Measurements from ENCODE around the gene TXLNB. TPM values are rescaled to one million over a fixed set of nuclear protein-coding genes. Genes with fewer than 3 reads are reported as not detected.

The TXLNB gene
- total RNA-seq, 1 donor from 2014 or later = 0.49 TPM

GRCh38 chr6:139275279-139276055, 16.3 kb downstream of the TXLNB start:
- no peaks in the 10 kb centered on the region for H3K36me3 ChIP-seq
- no peaks in the 10 kb centered on the region for H3K27me3 ChIP-seq
- H3K9me3 ChIP-seq = no peaks in the 10 kb centered on the region
- H3K4me3 ChIP-seq = no peak overlapping the region
- no peak for DNase-seq (ENCODE audit: extremely low spot score in 2 of 2)
- intact Hi-C loops (cut with DNase I) = no loop called here
- no peak overlapping the region for H3K27ac ChIP-seq
- no peak for TF ChIP-seq POLR2AphosphoS5 (IDR thresholded peaks at IDR 0.05; ENCODE audit: insufficient read depth in 1 of 2, low read depth in 1 of 2)
- no peaks in the 10 kb centered on the region for H3K4me1 ChIP-seq

DNA sequence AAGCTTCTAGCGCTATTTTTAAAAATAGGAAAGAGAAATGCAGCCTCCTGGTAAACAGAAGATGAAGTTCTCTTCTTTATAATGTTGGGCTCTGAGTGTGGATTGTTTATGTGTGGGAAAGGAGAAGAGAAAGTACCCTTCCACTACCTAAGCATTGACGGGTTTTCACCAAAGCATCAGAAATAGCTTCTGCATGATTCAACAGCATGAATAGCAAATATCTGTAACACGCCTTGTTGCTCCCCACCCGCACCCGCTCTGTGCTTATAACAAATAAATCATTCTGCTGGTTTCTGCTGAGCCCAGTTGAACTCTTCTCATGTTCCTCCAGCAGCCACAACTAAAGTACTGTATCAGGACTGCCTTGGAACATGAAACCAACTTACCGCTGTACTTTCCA, 20.7 kb downstream of the TXLNB start:
- TF ChIP-seq, protein P1, sequence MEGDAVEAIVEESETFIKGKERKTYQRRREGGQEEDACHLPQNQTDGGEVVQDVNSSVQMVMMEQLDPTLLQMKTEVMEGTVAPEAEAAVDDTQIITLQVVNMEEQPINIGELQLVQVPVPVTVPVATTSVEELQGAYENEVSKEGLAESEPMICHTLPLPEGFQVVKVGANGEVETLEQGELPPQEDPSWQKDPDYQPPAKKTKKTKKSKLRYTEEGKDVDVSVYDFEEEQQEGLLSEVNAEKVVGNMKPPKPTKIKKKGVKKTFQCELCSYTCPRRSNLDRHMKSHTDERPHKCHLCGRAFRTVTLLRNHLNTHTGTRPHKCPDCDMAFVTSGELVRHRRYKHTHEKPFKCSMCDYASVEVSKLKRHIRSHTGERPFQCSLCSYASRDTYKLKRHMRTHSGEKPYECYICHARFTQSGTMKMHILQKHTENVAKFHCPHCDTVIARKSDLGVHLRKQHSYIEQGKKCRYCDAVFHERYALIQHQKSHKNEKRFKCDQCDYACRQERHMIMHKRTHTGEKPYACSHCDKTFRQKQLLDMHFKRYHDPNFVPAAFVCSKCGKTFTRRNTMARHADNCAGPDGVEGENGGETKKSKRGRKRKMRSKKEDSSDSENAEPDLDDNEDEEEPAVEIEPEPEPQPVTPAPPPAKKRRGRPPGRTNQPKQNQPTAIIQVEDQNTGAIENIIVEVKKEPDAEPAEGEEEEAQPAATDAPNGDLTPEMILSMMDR (IDR thresholded peaks at IDR 0.05) = no peak
- no peak for TF ChIP-seq POLR2AphosphoS5 (IDR thresholded peaks at IDR 0.05; ENCODE audit: insufficient read depth in 1 of 2, low read depth in 1 of 2)
- TF ChIP-seq POLR2A (IDR thresholded peaks at IDR 0.05) = no peak
- intact Hi-C loops (cut with DNase I) = no loop called here
- Histone ChIP-seq H3K4me3 (no peak overlapping the region), H3K36me3 (no peaks in the 10 kb centered on the region), H3K27me3 (no peaks in the 10 kb centered on the region), H3K27ac (no peak overlapping the region), H3K4me1 (no peaks in the 10 kb centered on the region), H3K9me3 (no peaks in the 10 kb centered on the region)
- DNase-seq (ENCODE audit: extremely low spot score in 2 of 2) = no peak

DNA sequence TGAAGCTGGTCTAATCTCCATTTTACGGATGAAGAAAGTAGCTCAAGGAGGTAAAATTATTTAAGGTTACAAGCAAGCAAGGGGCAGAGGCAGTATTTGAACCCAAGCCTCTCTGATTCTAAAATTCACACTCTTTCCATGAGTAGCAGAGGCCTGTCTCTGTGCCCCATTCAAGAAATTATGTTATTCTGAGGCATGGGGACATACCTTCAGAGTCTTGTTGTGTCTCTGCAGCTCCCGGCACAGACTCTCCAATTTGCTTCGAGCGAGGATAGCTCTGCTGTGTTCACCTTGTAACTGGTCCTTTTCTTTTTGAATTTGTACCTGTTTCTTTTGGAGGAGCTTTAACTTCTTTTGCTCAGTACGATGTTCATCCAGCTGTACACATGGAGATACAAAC, 21.5 kb downstream of the TXLNB start:
- H3K4me1 ChIP-seq = no peaks in the 10 kb centered on the region
- intact Hi-C loops (cut with DNase I) = no loop called here
- H3K9me3 ChIP-seq = no peaks in the 10 kb centered on the region
- H3K36me3 ChIP-seq = no peaks in the 10 kb centered on the region
- H3K27me3 ChIP-seq = no peaks in the 10 kb centered on the region
- no peak overlapping the region for H3K27ac ChIP-seq
- TF ChIP-seq POLR2AphosphoS5 (IDR thresholded peaks at IDR 0.05; ENCODE audit: insufficient read depth in 1 of 2, low read depth in 1 of 2) (no peak), POLR2A (IDR thresholded peaks at IDR 0.05) (no peak)
- TF ChIP-seq, protein P1 (IDR thresholded peaks at IDR 0.05) = no peak
- no peak for DNase-seq (ENCODE audit: extremely low spot score in 2 of 2)
- H3K4me3 ChIP-seq = no peak overlapping the region

DNA sequence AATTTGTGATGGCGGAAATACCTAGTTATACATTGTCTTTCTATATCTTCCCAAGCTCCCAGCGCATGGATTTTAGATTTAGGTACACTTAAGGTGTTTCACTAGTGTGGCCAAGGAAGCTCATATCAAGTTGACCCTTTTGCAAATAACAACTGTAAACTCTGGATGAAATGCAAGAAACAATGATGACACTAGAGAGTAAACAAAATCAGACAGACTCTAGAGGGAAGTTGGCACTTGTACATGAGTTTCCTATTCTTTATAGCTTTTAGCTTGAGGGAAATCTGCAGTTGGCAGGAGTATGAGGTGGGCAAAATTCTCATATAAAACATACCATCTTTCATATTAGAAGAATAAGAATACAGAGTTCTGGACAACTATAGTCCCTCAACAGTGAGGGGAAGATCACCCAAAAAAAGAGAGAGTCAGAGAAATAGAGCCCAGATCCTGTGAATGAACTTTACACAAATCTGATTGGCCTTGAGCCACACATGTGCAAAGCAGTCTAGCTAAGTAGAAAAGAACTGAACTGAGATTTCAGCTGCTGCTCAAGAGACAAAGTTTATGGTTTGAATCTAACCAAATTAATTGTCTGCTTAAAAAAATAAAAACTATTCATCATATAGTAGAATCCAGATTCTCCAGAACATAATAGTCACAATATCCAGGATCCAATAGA, 26.1 kb downstream of the TXLNB start:
- Histone ChIP-seq H3K36me3 (no peaks in the 10 kb centered on the region), H3K27me3 (no peaks in the 10 kb centered on the region), H3K9me3 (no peaks in the 10 kb centered on the region), H3K27ac (no peak overlapping the region), H3K4me1 (no peaks in the 10 kb centered on the region), H3K4me3 (no peak overlapping the region)
- TF ChIP-seq POLR2AphosphoS5 (IDR thresholded peaks at IDR 0.05; ENCODE audit: insufficient read depth in 1 of 2, low read depth in 1 of 2) = no peak
- TF ChIP-seq, protein P1 (IDR thresholded peaks at IDR 0.05) = no peak
- TF ChIP-seq POLR2A (IDR thresholded peaks at IDR 0.05) = no peak
- DNase-seq (ENCODE audit: extremely low spot score in 2 of 2) = no peak
- intact Hi-C loops (cut with DNase I) = no loop called here

DNA sequence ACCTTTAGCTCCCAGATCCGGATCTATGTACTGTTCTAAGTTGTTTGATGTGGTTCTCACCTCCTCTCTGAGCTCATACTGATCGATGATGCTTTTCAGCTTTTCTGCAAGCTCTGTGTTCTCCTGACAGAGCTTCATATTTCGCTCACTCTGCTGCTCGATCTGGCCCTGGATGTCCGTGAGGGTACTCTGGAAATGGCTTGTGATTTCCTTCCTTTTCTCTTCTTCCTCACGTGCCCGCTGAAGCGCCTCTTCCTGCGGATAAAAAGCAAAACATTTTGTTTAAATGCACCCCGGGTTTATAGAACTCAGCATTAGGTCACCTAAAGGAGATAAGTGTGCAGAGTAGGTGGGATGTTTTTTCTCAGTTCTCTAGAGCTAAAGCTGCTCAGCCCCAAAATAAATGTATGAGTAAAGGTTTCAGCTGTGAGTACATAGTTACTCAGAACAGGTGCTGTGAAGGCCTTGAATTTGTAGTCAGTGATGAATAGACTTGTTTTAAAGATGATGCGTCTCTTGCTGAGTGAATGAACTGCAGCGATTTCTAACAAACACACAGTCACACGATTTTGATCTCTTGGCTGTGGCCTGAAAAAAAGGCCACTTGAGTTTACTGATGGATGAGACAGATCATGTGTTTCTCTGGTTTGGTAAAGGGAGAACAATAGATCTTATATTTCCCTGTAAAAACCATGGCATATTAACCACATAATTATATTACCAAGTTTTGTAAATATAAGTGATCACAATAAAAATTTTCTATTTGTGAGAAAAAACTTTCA, 29.1 kb downstream of the TXLNB start:
- Histone ChIP-seq H3K27ac (no peak overlapping the region), H3K4me1 (no peaks in the 10 kb centered on the region), H3K4me3 (no peak overlapping the region), H3K9me3 (no peaks in the 10 kb centered on the region), H3K27me3 (no peaks in the 10 kb centered on the region), H3K36me3 (no peaks in the 10 kb centered on the region)
- intact Hi-C loops (cut with DNase I) = no loop called here
- TF ChIP-seq POLR2AphosphoS5 (IDR thresholded peaks at IDR 0.05; ENCODE audit: insufficient read depth in 1 of 2, low read depth in 1 of 2) (no peak), POLR2A (IDR thresholded peaks at IDR 0.05) (no peak)
- TF ChIP-seq, protein P1 (IDR thresholded peaks at IDR 0.05) = no peak
- DNase-seq (ENCODE audit: extremely low spot score in 2 of 2) = no peak
